NCI-H345 (cell line): ENCODE measurements around the gene FGF9.
A peak's percentile ranks its signal among the peaks of the same experiment; 100 is the strongest.

Experiments used
- DNase-seq: peaks from one replicate; lab custom pipeline; 2025; lab: John Stamatoyannopoulos, UW

Gene FGF9

DNA sequence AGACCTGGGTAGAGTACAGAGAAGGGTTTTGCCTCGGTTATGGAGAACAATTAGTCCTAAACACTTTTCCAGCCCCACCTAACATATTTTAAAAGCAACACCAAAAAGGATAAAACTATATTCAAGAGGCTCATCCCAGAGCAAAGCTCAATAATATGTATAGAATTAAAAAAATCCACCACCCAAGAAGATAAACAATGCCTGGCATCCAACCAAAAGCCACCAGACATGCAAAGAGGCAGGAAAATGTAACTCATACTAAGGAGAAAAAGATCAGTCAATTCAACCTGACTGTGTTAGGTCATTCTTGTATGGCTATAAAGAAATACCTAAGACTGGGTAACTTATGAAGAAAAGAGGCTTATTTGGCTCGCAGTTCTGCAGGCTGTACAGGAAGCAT, 39.3 kb downstream of the FGF9 start:
- DNase-seq, result no peak

DNA sequence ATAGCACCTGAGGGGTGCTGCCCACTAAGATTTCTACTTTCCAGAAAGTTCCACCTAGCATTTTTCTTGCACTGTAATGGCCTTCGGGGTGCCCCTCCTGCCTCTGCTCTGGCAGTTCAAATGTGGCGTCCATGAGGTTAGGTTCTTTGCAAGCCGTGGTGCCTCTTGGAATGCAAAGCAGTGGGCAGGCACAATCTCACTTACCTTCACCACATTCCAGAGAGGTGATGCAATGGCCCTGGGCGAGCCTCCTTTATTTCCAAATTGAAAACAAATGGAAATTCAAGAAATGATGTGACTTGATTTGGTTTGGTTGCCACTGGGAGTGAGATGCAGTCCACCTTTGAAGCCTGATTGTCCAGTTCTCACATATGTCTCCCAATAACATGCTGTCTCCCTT, 46.9 kb downstream of the FGF9 start:
- no peak for DNase-seq

DNA sequence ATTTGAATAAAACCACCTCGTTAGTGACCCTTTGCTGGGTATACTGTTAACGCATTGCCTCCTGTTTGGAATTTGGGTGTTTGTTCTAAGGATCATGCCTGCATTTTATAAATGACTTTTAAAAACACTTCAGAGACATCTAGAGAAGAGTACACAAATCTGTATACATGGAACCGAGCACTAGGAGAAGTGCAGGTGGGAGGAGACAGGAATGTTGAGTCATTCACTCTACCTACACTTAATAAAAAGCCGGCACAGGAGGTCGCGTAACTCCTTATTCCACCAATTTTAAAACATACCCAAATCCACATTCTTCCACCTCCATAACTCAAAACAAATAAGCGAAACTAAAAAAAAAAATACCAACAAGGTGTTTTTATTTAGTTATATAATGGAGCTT, 48.6 kb downstream of the FGF9 start:
- no peak for DNase-seq

DNA sequence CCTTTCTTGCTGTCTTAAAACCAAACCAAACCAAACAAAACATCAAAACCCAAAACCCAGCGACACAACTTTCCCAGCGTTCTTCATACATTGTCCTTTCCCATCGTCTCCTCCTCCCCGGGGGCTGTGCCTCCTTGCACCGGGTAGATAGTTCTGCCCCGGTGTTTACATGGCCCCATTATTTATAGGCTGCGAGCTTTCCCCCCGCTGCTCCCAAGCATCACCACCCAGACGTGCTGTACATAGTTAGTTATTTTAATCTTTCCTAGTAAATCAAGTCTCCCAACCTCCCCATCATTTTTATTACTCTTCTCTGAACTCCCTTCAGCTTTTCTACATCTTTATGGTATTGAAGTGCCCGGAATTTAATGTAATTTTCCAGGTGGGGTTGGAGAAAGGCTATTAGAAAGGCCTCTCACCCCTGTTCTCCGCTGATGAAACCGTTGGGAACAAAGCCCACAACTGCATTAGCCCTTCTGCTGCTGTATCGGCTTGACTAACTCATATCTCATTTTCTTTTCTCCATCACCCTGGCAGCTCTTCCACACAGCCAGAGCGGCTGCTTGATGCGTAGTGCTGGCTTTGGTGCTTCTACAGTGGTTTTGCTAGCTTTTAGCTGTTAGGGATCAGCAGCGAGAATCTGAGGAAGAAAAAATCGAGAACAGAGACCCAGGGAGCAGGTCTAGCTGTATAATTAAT, 53.1 kb downstream of the FGF9 start:
- DNase-seq, result no peak

DNA sequence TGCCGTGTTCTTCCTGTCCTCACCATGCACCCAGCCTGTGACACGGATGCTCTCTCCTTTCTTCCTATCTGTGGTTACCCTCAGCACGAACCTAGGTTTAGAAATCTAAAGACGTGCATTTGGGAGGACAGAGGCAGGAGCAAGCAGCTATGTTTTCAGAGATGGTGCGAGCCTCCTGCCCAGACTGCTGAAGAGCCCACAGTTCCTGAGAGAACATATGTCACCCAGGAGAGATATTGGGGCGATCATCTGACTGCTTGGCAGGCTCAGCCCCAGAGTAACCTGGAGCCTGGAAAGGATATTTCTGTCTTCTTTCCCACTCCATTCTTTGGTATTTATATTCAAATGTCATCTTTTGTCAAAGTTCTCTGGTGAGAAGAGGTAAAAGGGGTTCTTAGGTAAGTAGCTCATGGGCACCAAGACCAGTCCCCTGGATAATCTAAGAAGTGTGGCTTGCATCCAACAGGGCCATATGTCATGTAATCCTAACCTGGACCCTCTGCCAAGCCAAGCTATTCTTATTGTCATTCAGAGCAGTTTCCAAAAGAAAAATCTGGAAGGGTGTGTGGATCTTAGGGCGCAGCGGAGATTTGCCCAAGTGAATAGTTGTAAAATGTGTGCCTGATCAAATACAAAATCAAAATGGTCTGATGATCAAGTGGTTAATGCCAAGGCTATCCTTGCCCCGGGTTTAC, 59.5 kb downstream of the FGF9 start:
- DNase-seq, result no peak

DNA sequence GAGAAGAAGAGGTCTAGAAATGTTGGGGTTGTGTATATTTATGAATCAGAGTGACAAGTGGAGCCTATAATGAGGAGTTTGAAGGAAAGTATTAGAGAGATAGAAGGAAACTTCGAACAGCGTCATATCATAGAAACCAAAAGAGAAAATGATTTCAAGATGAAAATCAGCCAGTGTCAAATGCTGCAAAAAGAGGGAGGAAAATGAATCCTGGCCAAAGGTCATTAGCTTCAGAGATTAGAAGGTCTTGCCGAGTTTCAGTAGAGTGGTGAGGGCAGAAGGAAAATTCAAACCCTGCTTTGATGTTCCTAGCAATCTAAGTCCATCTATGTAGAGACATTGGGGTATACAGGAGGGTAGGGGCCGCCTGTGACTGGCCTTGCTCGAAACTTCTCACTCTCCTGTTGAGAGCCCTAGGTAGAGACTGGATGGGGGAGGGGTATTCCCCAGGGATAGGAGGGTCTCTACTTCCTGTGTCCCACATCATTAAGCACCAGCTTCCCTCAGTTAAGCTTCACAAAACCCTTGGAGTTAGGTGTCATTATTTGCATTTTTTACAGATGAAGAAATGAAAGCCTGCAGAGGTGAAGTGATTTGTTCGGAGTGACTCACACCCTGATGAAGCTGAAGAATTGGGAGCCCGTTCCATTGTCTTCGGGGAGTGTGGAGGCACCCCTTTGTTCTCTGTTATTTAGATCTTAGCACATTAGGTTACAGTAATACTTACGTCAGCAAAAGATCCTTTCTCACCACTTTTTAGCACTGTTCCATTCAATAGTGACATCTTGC, 62.8 kb downstream of the FGF9 start:
- DNase-seq, result no peak

DNA sequence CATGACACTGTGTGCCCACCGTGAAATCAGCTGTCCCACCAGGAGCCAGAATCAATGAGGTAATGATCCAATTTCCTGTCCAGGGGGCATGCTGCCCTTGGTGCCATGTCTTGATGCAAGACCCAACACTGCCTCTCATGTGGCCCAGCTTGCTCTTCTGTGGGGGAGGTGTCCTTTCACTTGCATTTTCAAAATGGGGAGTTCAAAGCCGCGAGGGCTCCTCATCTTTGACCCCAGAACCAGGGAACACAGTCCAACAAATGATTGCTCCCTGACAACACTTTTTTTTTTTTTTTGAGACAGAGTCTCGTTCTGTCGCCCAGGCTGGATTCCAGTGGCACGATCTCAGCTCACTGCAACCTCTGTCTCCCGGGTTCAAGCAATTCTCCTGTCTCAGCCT, 64.1 kb downstream of the FGF9 start:
- DNase-seq, result no peak

DNA sequence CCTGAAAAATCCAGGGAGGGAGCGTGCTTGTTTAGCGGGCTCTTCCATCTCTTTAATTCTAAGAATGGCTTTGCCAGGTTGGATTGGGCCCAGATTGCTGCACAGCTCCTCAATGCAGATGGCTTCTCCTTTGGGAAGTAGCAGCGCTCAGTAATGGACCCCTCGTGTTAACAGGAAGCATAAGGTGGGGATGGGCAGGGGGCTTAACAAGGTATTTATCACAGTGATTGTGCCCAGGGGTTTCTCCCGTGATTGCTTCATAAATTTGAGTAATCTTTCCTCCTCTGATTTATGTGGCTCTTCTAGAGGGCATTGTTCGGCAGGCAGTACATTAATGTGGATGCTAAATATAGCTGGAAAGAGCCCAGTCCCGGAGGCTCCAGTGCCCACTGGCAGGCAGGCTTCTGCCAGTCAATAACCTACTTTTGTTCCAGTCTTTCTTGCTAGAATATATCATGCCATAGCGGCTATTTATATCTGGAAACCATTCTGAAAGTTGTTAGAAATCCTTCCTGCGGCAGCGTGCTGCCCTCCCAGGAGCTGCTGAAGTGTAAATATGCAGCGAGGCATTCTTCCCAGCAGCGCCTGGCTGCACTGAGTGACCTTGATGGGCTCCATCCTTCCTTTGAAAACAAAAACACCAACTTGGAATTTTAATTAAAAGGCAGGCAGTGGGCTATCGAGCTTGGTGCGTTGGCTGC, 65.0 kb downstream of the FGF9 start:
- DNase-seq, result peak; percentile 36

DNA sequence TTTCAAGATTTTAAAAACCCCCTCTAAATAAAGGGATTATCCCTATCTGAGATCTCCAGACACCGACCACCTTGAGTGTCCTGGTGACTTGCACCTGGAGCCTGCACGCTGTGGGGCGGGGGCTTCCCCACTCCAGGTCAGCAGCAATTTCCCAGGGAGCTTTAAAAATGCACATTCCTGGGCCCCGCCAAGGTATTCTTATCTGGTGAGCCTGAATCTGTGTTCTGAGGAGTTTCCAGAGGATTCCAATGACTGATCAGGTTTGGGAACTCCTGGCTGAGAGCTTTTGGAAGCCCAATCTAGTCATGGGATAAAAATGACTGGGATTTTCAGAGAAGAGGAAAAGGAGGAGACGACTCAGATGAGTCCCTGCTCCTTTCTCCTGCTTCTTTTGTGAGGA, 66.1 kb downstream of the FGF9 start:
- no peak for DNase-seq

DNA sequence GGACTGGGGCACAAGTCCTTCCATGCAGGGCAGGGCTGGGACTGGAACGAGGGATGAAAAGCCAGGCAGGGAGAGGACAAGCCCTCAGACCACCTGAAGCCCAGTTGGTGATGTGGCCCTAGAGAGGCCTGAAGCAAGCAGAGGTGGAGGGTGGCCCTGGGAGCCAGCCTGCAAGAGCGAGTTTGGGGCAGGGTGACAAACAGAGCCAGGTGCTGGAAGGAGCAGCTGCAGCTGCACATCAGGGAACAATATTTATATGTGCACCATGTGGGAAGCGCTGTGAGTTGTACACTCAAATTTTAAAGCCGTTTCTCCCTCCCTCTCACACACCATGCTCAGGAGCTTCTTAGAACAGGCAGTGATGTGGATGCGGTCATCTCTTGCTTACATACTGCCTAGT, 67.8 kb downstream of the FGF9 start:
- no peak for DNase-seq

DNA sequence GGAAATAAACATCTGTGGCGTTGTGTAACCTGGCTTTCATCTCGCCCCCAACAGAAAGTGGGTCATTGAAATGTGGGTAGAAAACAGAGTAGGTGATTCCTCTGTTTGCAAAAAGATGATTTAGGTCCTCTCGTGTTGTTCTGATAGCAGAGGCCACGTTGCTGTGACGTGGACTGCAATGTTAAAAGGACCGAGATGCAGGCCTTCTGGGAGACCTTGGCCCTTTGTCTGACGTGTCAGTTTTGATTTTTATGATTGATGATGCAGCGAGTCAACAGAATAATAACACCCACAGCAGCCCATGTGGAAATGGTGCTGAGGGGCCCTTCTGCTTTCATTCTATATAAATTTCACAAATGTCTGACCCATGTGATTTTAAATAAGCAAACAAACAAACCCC, 68.9 kb downstream of the FGF9 start:
- DNase-seq, result no peak

DNA sequence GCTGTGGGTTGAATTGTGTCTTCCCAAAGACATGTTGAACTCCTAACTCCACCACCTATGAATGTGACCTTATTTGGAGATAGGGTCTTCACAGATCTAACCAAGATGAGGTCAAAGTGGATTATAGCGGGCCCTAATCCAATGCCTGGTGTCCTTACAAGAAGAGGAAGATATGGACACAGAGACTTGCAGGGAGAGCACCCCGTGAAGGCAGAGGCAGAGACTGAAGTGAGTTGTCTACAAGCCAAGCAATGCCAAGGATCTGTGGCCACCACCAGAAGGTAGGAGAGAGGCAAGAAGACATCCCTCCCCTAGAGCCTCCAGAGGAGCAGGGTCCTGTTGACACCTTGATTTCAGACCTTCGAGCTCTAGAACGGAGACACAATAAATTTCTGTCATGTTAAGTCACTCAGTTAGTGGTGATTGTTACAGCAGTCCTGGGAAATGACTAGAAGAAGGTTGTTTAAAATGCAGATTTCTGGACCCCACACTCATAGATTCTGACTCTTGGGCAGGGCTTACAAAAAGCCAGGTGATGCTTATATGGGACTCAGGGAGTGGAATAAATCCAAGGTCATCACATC, 70.6 kb downstream of the FGF9 start:
- DNase-seq, result no peak

DNA sequence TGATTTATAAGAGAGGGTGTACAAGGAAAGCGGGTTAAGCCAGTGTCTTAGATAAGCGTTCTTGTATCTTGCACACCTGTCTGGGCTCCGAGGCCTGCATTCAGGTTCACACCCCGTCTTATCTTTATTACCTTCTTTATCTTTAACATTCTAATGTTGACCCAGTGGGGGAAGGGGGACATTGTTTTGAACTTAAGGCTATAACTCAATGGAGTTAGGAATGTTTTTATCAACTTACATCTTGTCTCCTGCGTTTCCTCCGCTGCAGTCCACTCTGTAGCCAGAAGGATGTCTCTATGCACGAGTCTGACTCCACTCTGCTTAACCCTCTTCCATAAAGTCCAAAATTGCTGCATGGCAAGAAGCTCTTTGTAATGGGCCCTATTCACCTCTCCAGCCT, 71.2 kb downstream of the FGF9 start:
- DNase-seq, result no peak

DNA sequence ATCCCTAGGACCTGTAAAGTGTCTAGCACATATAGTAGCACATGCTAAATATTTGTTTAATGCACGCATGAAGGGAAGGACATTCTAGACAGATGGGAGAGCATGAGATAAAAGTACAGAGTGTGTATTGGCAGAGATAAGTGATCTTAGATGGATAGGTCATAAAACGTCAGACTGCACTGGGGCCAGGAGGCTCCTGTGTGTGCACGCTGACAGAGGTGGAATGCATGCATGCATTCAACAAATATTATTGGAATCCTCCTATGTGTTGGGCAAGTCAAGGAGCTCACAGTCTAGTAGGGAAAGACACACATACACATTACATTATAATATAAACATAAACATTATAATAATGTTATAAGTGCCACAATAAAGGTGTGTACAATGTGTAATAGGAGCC, 73.3 kb downstream of the FGF9 start:
- no peak for DNase-seq

DNA sequence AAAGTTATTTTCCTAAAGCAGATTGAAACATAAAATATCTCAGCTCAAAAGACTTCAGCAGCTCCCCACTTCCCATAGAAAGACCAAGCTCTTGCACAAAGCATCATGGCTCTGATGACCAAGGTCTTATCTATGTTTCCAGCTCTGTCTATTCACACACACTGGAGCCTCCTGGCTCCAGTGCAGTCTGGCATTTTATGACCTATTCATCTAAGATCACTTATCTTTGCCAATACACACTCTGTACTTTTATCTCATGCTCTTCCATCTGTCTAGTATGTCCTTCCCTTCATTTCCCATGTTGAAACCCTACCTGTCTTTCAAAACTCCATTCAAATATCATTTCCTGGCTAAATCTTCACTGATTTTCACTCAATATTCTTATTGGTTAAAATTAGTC, 74.4 kb downstream of the FGF9 start:
- DNase-seq, result no peak

DNA sequence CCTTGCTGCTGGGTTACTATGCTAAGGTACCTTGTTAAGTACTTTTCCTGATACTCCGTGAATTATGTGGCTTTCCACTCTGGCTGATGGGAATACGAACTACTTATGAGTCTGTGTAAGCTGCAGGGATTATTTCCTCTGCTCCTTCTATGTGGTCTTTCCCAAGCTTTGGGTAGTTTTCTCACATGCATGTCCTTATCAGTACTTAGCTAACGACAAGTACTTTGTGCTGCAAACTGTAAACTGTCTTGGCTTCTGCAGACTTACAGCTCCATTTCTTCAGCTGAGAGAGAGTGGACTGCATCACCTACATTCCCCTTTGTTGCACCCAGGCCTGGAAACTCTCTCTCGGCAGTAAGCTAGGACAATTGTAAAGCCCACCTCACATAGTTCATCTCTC, 76.6 kb downstream of the FGF9 start:
- DNase-seq, result no peak

DNA sequence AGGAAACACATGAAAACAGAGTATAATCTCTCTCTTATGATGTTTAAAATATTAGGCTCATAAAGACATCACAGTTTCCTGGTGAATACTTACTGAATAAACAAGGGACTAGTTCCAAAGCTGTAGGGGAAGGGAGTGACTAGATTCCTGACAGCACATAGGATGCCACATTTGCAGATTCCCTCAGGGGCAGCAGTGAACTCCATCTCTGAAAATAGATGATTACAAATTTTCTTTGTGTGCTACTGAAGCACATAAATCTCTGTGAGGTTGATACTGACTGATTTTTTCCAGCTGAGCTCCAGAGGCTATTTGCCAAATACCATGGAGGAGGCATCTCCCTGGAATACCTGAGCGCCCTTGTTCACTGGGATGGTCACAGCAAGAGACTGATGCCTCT, 77.3 kb downstream of the FGF9 start:
- DNase-seq, result no peak

DNA sequence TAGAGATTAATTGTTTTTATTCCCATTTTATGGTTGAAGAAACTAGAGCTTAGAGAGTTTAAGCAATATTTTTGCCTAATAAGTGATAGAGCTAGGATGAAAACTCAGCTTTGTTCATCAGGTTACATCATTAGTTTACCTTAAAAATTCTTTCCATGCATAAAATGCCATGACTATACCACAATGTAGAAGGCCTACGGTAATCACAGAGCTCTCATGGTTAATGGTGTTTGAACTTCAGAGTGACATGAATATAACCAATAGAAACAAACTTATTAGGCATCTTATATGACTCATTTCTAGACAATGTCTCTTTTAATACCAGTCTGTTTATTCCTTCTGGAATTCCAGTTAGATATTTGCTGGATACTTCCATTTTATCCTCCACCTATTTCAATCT, 78.5 kb downstream of the FGF9 start:
- DNase-seq, result no peak

DNA sequence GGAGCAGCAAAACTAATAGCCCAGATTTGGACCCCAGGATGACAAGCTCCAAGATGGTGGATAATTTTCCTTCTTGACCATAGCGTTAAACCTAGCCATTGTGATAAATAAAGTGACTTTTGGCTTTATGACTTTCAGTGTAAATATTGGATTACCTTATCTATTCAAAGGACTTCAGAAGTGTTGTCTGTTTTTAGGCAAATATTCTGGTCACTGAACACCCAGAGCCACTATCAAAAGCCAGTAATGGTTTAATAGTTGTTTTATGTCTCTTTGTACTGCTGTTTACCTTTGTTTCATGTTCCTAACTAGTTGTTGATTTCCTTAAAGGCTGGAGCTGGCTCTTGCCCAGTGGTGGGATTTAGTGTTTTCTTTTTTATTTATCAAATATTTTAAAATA, 81.6 kb downstream of the FGF9 start:
- no peak for DNase-seq

DNA sequence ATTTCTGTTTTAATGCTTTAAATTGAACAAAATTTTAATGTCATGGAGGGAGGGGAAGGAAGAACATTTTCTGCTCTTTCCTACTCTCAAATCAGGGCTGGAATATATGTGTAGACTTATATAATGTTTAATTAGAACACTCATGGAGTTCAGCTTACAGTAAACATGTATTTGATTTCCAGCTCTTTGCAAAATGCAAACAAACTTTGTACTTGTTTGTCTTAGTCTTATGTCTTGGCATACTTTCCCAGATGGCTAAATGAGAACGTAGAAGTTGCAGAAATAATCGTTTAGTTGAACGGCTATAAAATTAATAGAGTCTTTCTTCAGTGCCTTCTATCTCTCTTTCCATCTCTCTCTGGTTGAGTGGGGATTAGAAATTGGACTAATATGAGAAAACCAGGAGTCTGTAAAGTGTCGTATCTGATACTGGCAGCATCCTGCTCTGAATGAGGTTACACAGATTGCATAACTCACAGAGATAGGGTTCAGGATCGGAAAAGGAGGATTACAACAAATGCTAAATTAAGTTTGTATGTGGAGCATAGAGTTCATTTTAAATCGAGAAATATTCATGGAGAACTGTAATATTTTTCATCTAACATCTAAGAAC, 82.3 kb downstream of the FGF9 start:
- DNase-seq, result no peak
